ENCODE data around the gene EPHB1. TPM values are rescaled to one million over a fixed set of nuclear protein-coding genes. Genes with fewer than 3 reads are reported as not detected.

The EPHB1 gene
- total RNA-seq, 1 experiment from 2014 or later, result 2.8 TPM

GRCh38 chr3:134803051-134803505 is 8.0 kb downstream of the EPHB1 start:
- H3K27me3 Mint-ChIP-seq (ENCODE audit: low read depth), result peaks cover 23% of the 10 kb centered on the region
- H3K4me3 Mint-ChIP-seq, result no peak overlapping the region

More at GRCh38 chr3:134803051-134803505, 8.0 kb downstream of the EPHB1 start:
- Histone ChIP-seq H2AFZ (ENCODE audit: low read length) (no peak overlapping the region), H3K18ac (ENCODE audit: insufficient read length, low read depth, low read length) (no peak overlapping the region), H2BK5ac (ENCODE audit: insufficient read length, low read length) (no peak overlapping the region), H3K27me3 (ENCODE audit: insufficient read depth, low read length) (peaks cover 3% of the 10 kb centered on the region), H3K27ac (ENCODE audit: insufficient read length, low read depth, low read length) (no peak overlapping the region), H3K14ac (ENCODE audit: insufficient read depth, low read length) (no peak overlapping the region), H3K4ac (ENCODE audit: low read depth, low read length) (no peak overlapping the region), H3T11ph (ENCODE audit: low read length) (no peak overlapping the region), H2BK12ac (ENCODE audit: insufficient read length, low read depth, low read length) (no peak overlapping the region), H4K91ac (ENCODE audit: insufficient read length, low read depth, low read length) (no peak overlapping the region), H2BK20ac (ENCODE audit: low read depth, low read length, poor library complexity, severe bottlenecking) (no peak overlapping the region), H4K5ac (ENCODE audit: insufficient read length, low read depth, low read length) (no peak overlapping the region), H4K8ac (replicated peaks; ENCODE audit: insufficient read length, low read depth, low read length) (no peak overlapping the region), H3K9me3 (ENCODE audit: control insufficient read depth, low read depth, low read length) (no peaks in the 10 kb centered on the region), H3K23me2 (ENCODE audit: insufficient read length, low read depth, low read length, poor library complexity, severe bottlenecking) (no peaks in the 10 kb centered on the region), H2AK5ac (ENCODE audit: insufficient read length, low read length) (no peak overlapping the region), H4K20me1 (ENCODE audit: control insufficient read depth, insufficient read depth, insufficient read length) (no peaks in the 10 kb centered on the region), H3K4me2 (ENCODE audit: insufficient read depth, insufficient read length, low read length) (no peak overlapping the region), H3K79me2 (ENCODE audit: insufficient read depth, low read length) (no peaks in the 10 kb centered on the region), H3K23ac (ENCODE audit: insufficient read length, low read depth, low read length) (no peak overlapping the region), H2BK120ac (ENCODE audit: low read depth, low read length, poor library complexity, severe bottlenecking) (no peak overlapping the region), H3K4me1 (ENCODE audit: insufficient read depth, low read length) (no peaks in the 10 kb centered on the region), H2BK15ac (ENCODE audit: low read depth, low read length) (no peak overlapping the region), H3K56ac (ENCODE audit: insufficient read length, low read depth, low read length) (no peak overlapping the region), H3K9ac (ENCODE audit: extremely low read depth, insufficient read length, low read length) (no peak overlapping the region), H3K79me1 (ENCODE audit: insufficient read depth, low read depth, low read length, poor library complexity, severe bottlenecking) (no peaks in the 10 kb centered on the region)
- peaks cover 16% of the 10 kb centered on the region in 2 experiments for H3K4me1 Mint-ChIP-seq
- DNase-seq, result no peak
- H3K27ac Mint-ChIP-seq, result no peak overlapping the region; a peak in 1 of 7 replicates
- H3K36me3 Mint-ChIP-seq (ENCODE audit: insufficient read depth in 1 of 3, low read depth in 3 of 3), result no peaks in the 10 kb centered on the region
- TF ChIP-seq CTCF (conservative IDR thresholded peaks at IDR 0.05), result no peak
- WGBS (ENCODE audit: extremely low coverage, insufficient read length, low lambda C conversion rate), result no CpG with 5 or more reads among the region's 3 CpGs
- no peaks in the 10 kb centered on the region for H3K9me3 Mint-ChIP-seq

Data from H9 (cell line).